HepG2 (cell line): ENCODE data around the gene USP7. TPM values are rescaled to one million over a fixed set of nuclear protein-coding genes. Genes with fewer than 3 reads are reported as not detected.

Experiments
- AFF4 ChIP-seq: sonication (generic); formaldehyde crosslinking; IDR thresholded peaks from 2 replicates; pipeline ENCODE4 v1.4.0; 2020; ENCODE audit warnings: missing genetic modification reagents
- CHCHD3 ChIP-seq: sonication (generic); formaldehyde crosslinking; IDR thresholded peaks from 2 replicates; pipeline ENCODE4 v1.8.0; 2022; ENCODE audit warnings: mild to moderate bottlenecking, missing genetic modification reagents, moderate library complexity
- CREBL2 ChIP-seq: sonication (generic); formaldehyde crosslinking; IDR thresholded peaks from 2 replicates; pipeline ENCODE4 v1.8.1; 2023; ENCODE audit warnings: missing genetic modification reagents, mild to moderate bottlenecking, borderline replicate concordance
- PRDM15 ChIP-seq: sonication (generic); formaldehyde crosslinking; IDR thresholded peaks from 2 replicates; pipeline ENCODE4 v1.4.0; 2020; ENCODE audit warnings: missing genetic modification reagents
- RXRB ChIP-seq: IDR thresholded peaks from 2 replicates; pipeline ENCODE4 v1.6.1; 2016; ENCODE audit warnings: borderline replicate concordance, missing genetic modification reagents, missing compliant biosample characterization
- SAFB2 ChIP-seq: sonication (generic); formaldehyde crosslinking; IDR thresholded peaks from 2 replicates; pipeline ENCODE4 v1.5.1; 2020; ENCODE audit warnings: missing genetic modification reagents, low read depth, mild to moderate bottlenecking, borderline replicate concordance
- SIN3A ChIP-seq: IDR thresholded peaks from 2 replicates; pipeline ENCODE4 v1.6.1; 2011; ENCODE audit warnings: low read depth, mild to moderate bottlenecking, control low read depth, low read length, borderline replicate concordance
- SMARCE1 ChIP-seq: fragments of 450-650 bp; IDR thresholded peaks from 2 replicates; pipeline ENCODE4 v1.6.1; 2017; ENCODE audit warnings: borderline replicate concordance
- ZBTB26 ChIP-seq: IDR thresholded peaks from 2 replicates; pipeline ENCODE4 v1.6.1; 2016; ENCODE audit warnings: missing compliant biosample characterization, missing genetic modification reagents, borderline replicate concordance
- ZBTB3 ChIP-seq: sonication (generic); formaldehyde crosslinking; IDR thresholded peaks from 2 replicates; pipeline ENCODE4 v1.4.0; 2020; ENCODE audit warnings: low read depth, mild to moderate bottlenecking, moderate library complexity, missing genetic modification reagents, borderline replicate concordance
- ZNF180 ChIP-seq: sonication (generic); formaldehyde crosslinking; IDR thresholded peaks from 2 replicates; pipeline ENCODE4 v1.4.0; 2020; ENCODE audit warnings: low read depth, missing genetic modification reagents, borderline replicate concordance
- ZNF292 ChIP-seq: sonication (generic); formaldehyde crosslinking; IDR thresholded peaks from 2 replicates; pipeline ENCODE4 v1.8.1; 2022; ENCODE audit warnings: mild to moderate bottlenecking, low read depth, missing genetic modification reagents, borderline replicate concordance
- ZNF557 ChIP-seq: sonication (generic); formaldehyde crosslinking; IDR thresholded peaks from 2 replicates; pipeline ENCODE4 v1.4.0; 2020; ENCODE audit warnings: missing genetic modification reagents
- ZNF597 ChIP-seq: sonication (generic); formaldehyde crosslinking; IDR thresholded peaks from 2 replicates; pipeline ENCODE4 v1.5.0; 2020; ENCODE audit warnings: missing genetic modification reagents
- polyA plus RNA-seq, 8 experiments: library from polyadenylated mRNA; depleted of rRNA in 3 of 8; stranded (reverse) in 7 of 8; unstranded in 1 of 8; fragments of >200 nt; fragmentation: Illumina TruSeq in 4 of 8; extraction: Trizol in 4 of 8; gene quantifications; 2 replicates each; pipeline versions ENCODE4 v1.2.1 to v1.2.3, GENCODE V29; 2011 to 2016; ENCODE audit warnings: low read depth in 4 of 8, missing spikeins in 1 of 8, mixed read lengths in 1 of 8; ENCODE audit not compliant: insufficient read depth in 1 of 8
- total RNA-seq, 5 experiments: library from RNA; depleted of rRNA; stranded (reverse); fragments of >200 nt; fragmentation: Illumina TruSeq; extraction: Trizol; gene quantifications; 2 replicates each; pipeline ENCODE4 v1.2.3, GENCODE V29; 2016; ENCODE audit warnings: low read depth in 1 of 5

USP7 gene
- total and polyA plus RNA-seq, 2 of the 13 experiments (the other 11 are each of a cell fraction or from before 2014, with no cell fraction given), result 52.5 to 173 TPM

GRCh38 chr16:8868416-8869211, 95.1 kb downstream of the USP7 start, which contains the start of gene CARHSP1 (continued):
- TF ChIP-seq PRDM15 (CRISPR knock-in tag), result no peak
- no peak for TF ChIP-seq AFF4 (CRISPR knock-in tag)
- TF ChIP-seq ZBTB3 (CRISPR knock-in tag), result no peak; the same call in 1 of the 2 replicates
- peak; percentile 39; the same call in 1 of the 2 replicates for TF ChIP-seq CREBL2 (CRISPR knock-in tag)
- TF ChIP-seq ZNF557 (CRISPR knock-in tag), result no peak
- TF ChIP-seq SIN3A, result no peak; the same call in 1 of the 2 replicates
- TF ChIP-seq ZBTB26 (CRISPR knock-in tag), result no peak; the same call in 1 of the 2 replicates
- TF ChIP-seq ZNF292, result no peak; the same call in none of the 2 replicates
- TF ChIP-seq ZNF180 (CRISPR knock-in tag), result 0 out of 2 replicates have a peak, but pooled peaks have one; percentile 42
- TF ChIP-seq CHCHD3 (CRISPR knock-in tag), result no peak
- TF ChIP-seq ZNF597 (CRISPR knock-in tag), result no peak
- no peak for TF ChIP-seq SMARCE1
- no peak for TF ChIP-seq RXRB (CRISPR knock-in tag)
- TF ChIP-seq SAFB2 (CRISPR knock-in tag), result no peak; the same call in 1 of the 2 replicates
